Measurements from ENCODE around the gene MAP4.

The MAP4 gene

GRCh38 chr3:47867451-47868044 is 148.7 kb downstream of the MAP4 start:
- DNase-seq (ENCODE audit: extremely low read depth in 1 of 2, low read depth in 1 of 2): no peak

- no peak for DNase-seq (ENCODE audit: extremely low read depth in 1 of 2, low read depth in 1 of 2)
Observed at GRCh38 chr3:47865192-47865591, 151.0 kb downstream of the MAP4 start.

- no peak for DNase-seq (ENCODE audit: extremely low read depth in 1 of 2, low read depth in 1 of 2)
Observed at GRCh38 chr3:47863391-47864128, 152.7 kb downstream of the MAP4 start.

- DNase-seq (ENCODE audit: extremely low read depth in 1 of 2, low read depth in 1 of 2): no peak
Observed at GRCh38 chr3:47859956-47860605, 156.1 kb downstream of the MAP4 start.

GRCh38 chr3:47857151-47857550 is 159.1 kb downstream of the MAP4 start:
- no peak for DNase-seq (ENCODE audit: extremely low read depth in 1 of 2, low read depth in 1 of 2)

- no peak for DNase-seq (ENCODE audit: extremely low read depth in 1 of 2, low read depth in 1 of 2)
Observed at GRCh38 chr3:47856669-47857068, 159.5 kb downstream of the MAP4 start.

- no peak for DNase-seq (ENCODE audit: extremely low read depth in 1 of 2, low read depth in 1 of 2)
Observed at GRCh38 chr3:47855461-47856383, 160.5 kb downstream of the MAP4 start.

GRCh38 chr3:47854720-47855455 is 161.3 kb downstream of the MAP4 start:
- no peak for DNase-seq (ENCODE audit: extremely low read depth in 1 of 2, low read depth in 1 of 2)

GRCh38 chr3:47854267-47854666 is 161.9 kb downstream of the MAP4 start:
- no peak for DNase-seq (ENCODE audit: extremely low read depth in 1 of 2, low read depth in 1 of 2)

GRCh38 chr3:47852604-47853602 is 163.3 kb downstream of the MAP4 start:
- DNase-seq (ENCODE audit: extremely low read depth in 1 of 2, low read depth in 1 of 2): no peak

GRCh38 chr3:47851888-47852603 is 164.2 kb downstream of the MAP4 start:
- no peak for DNase-seq (ENCODE audit: extremely low read depth in 1 of 2, low read depth in 1 of 2)

- DNase-seq (ENCODE audit: extremely low read depth in 1 of 2, low read depth in 1 of 2): no peak
Observed at GRCh38 chr3:47850564-47851410, 165.4 kb downstream of the MAP4 start.

GRCh38 chr3:47849699-47850563 is 166.3 kb downstream of the MAP4 start:
- no peak for DNase-seq (ENCODE audit: extremely low read depth in 1 of 2, low read depth in 1 of 2)

GRCh38 chr3:47849186-47849698 is 167.0 kb downstream of the MAP4 start:
- no peak for DNase-seq (ENCODE audit: extremely low read depth in 1 of 2, low read depth in 1 of 2)

- no peak for DNase-seq (ENCODE audit: extremely low read depth in 1 of 2, low read depth in 1 of 2)
Observed at GRCh38 chr3:47848599-47849117, 167.6 kb downstream of the MAP4 start.

GRCh38 chr3:47847801-47848518 is 168.3 kb downstream of the MAP4 start:
- no peak for DNase-seq (ENCODE audit: extremely low read depth in 1 of 2, low read depth in 1 of 2)

All from stimulated activated CD8-positive, alpha-beta memory T cell treated with anti-CD3 and anti-CD28 coated beads, Interleukin-7, amount 100 ng/mL, for 48 hours (primary cell).